Activated T-cell treated with anti-CD3 and anti-CD28 coated beads, Interleukin-2, amount 50 U/mL, for 4 hours (primary cell): ENCODE results near the gene DNAH8. TPM values are rescaled to one million over a fixed set of nuclear protein-coding genes. Genes with fewer than 3 reads are reported as not detected.

ENCODE experiments used
- ATAC-seq, 2 donors: fragments of 200-7000 bp; cut with Tn5 transposase; one replicate each; pipeline ENCODE4 v1.10.0; 2021
- DNase-seq: peaks from one replicate; pipeline ENCODE4 v3.0.0-alpha.2; 2020
- H3K27me3 Mint-ChIP-seq: one replicate; pipeline ENCODE4 v1.8.0; 2021; ENCODE audit warnings: low read depth, mixed read lengths
- H3K36me3 Mint-ChIP-seq: one replicate; pipeline ENCODE4 v1.8.0; 2022; ENCODE audit warnings: mixed read lengths; ENCODE audit not compliant: insufficient read depth
- H3K4me1 Mint-ChIP-seq: one replicate; pipeline ENCODE4 v1.8.0; 2021; ENCODE audit warnings: low read depth, mixed read lengths
- H3K4me3 Mint-ChIP-seq: one replicate; pipeline ENCODE4 v1.8.0; 2021; ENCODE audit warnings: mild to moderate bottlenecking, moderate library complexity, mixed read lengths
- H3K9me3 Mint-ChIP-seq: one replicate; pipeline ENCODE4 v1.8.0; 2021; ENCODE audit warnings: mixed read lengths
- total RNA-seq, 3 donors: library from RNA; stranded (reverse); gene quantifications; one replicate each; pipeline ENCODE4 v1.2.1, GENCODE V29; 2021

DNAH8 gene
- under 1 TPM; 0.11 to 0.22 (median 0.13) TPM for total RNA-seq

- Mint-ChIP-seq H3K27me3 (peaks cover 30% of the 10 kb centered on the region), H3K9me3 (no peaks in the 10 kb centered on the region), H3K4me1 (peaks cover 18% of the 10 kb centered on the region), H3K36me3 (no peaks in the 10 kb centered on the region), H3K4me3 (peak within 1 kb of the TSS; percentile 42)
- DNase-seq (no peak), ATAC-seq (peak; percentile 52 to 70)
Observed at GRCh38 chr6:38715016-38715689, at the start of gene DNAH8. DNAH8 (plus strand) TSS chr6:38715311; CDS start chr6:38722810, 7,499 bp downstream.

DNA sequence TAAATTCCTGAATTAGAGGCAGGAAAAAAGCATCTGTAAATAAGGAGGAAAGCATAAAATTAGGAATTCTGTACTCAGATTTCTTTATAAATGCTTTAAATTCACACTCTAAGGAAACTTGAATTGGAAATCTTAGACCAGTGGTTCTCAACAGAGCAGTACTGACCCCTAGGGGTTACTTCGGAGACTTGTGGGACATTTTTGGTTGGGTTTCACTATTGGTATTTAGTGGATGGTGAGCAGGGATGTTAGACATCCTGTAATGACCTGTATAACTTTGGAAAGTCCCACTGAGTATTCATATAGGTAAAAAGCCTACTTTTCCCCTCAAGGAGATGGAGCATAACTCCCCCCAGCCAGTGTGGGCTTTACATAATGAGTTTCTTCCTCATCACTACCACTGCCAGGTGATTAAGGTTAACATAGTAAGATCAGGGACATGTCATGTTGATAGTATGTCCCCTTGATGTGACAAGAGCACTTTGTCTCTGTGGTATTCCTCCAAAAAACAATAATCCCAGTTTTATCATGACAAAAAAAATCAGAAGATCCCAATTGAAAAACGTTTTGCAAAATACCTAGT is 43.1 kb upstream of the DNAH8 start:
- DNase-seq = no peak
- H3K4me3 Mint-ChIP-seq = no peak overlapping the region
- no peaks in the 10 kb centered on the region for H3K9me3 Mint-ChIP-seq

GRCh38 chr6:38673397-38674165 is 41.5 kb upstream of the DNAH8 start:
- peak overlapping the region; percentile 4 for H3K4me3 Mint-ChIP-seq
- H3K9me3 Mint-ChIP-seq = no peaks in the 10 kb centered on the region
- H3K4me1 Mint-ChIP-seq = peaks cover 41% of the 10 kb centered on the region
- peaks cover 31% of the 10 kb centered on the region for H3K36me3 Mint-ChIP-seq
- peak; percentile 67 to 69 for ATAC-seq
- DNase-seq = no peak
- H3K27me3 Mint-ChIP-seq = no peaks in the 10 kb centered on the region

More for the DNA sequence above, 43.1 kb upstream of the DNAH8 start:
- ATAC-seq = peak; percentile 82 to 83
- H3K4me1 Mint-ChIP-seq = peaks cover 35% of the 10 kb centered on the region
- H3K27me3 Mint-ChIP-seq = no peaks in the 10 kb centered on the region
- H3K36me3 Mint-ChIP-seq = peaks cover 23% of the 10 kb centered on the region

- DNase-seq = no peak
- Mint-ChIP-seq H3K9me3 (no peaks in the 10 kb centered on the region), H3K4me3 (no peak overlapping the region), H3K36me3 (peaks cover 35% of the 10 kb centered on the region), H3K4me1 (peaks cover 41% of the 10 kb centered on the region), H3K27me3 (no peaks in the 10 kb centered on the region)
- no peak for ATAC-seq
Observed at GRCh38 chr6:38676236-38676973, 38.7 kb upstream of the DNAH8 start.

- Mint-ChIP-seq H3K4me1 (peaks cover 39% of the 10 kb centered on the region), H3K27me3 (no peaks in the 10 kb centered on the region), H3K9me3 (no peaks in the 10 kb centered on the region), H3K36me3 (peaks cover 41% of the 10 kb centered on the region), H3K4me3 (no peak overlapping the region)
- DNase-seq (no peak), ATAC-seq (no peak)
Observed at GRCh38 chr6:38676974-38677544, 38.1 kb upstream of the DNAH8 start.

GRCh38 chr6:38678178-38678760 is 36.8 kb upstream of the DNAH8 start:
- Mint-ChIP-seq H3K4me3 (no peak overlapping the region), H3K27me3 (no peaks in the 10 kb centered on the region), H3K36me3 (peaks cover 44% of the 10 kb centered on the region), H3K9me3 (no peaks in the 10 kb centered on the region), H3K4me1 (peaks cover 31% of the 10 kb centered on the region)
- ATAC-seq (no peak), DNase-seq (no peak)

- Mint-ChIP-seq H3K4me1 (peaks cover 17% of the 10 kb centered on the region), H3K27me3 (no peaks in the 10 kb centered on the region), H3K4me3 (no peak overlapping the region), H3K36me3 (peaks cover 40% of the 10 kb centered on the region), H3K9me3 (no peaks in the 10 kb centered on the region)
- ATAC-seq (no peak), DNase-seq (no peak)
Observed at GRCh38 chr6:38679668-38680067, 35.4 kb upstream of the DNAH8 start.

DNA sequence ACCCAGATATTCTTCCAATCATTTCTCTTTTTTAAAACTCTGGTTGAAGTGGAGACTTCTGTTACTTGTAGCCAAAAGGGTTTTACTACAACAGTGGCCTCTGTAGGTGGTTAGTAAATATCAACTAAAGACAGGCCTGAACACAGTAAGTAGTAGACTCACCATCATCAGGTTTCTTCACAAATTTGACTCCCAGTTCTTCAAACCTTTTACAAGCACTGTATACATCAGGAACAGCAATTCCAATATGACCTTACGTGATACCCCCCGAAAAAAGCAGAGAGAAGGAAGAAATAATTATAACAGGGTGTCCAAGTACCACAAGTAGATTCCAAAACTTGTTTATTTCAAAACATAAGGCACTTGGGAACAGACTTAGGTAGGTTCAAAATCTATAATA is 33.3 kb upstream of the DNAH8 start:
- Mint-ChIP-seq H3K27me3 (no peaks in the 10 kb centered on the region), H3K4me1 (peaks cover 11% of the 10 kb centered on the region), H3K9me3 (no peaks in the 10 kb centered on the region), H3K4me3 (no peak overlapping the region), H3K36me3 (peaks cover 27% of the 10 kb centered on the region)
- ATAC-seq (no peak), DNase-seq (no peak)

- no peak overlapping the region for H3K4me3 Mint-ChIP-seq
Observed at GRCh38 chr6:38684237-38684636, 30.9 kb upstream of the DNAH8 start.

DNA sequence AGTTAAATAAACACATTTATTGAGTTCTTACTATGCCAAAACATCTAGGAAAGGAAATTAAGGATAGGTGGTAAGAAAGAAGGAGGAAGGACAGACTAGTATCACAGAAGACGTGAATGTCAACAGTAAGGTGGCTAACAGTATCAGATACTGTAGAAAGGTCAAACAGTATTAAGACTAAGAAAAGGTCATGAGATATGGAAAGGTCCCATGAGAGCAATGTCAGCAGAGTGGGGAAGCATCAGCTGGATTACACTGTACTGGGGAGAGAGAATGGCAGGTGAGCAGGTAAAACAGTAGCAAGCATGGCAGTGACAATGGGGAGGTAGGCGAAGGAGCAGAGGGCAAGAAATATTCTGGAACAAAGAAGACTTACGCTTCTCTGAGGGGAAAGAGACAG is 30.2 kb upstream of the DNAH8 start:
- DNase-seq (no peak), ATAC-seq (no peak)
- Mint-ChIP-seq H3K4me3 (no peak overlapping the region), H3K36me3 (peaks cover 15% of the 10 kb centered on the region), H3K4me1 (peaks cover 17% of the 10 kb centered on the region), H3K27me3 (no peaks in the 10 kb centered on the region), H3K9me3 (no peaks in the 10 kb centered on the region)

More at GRCh38 chr6:38684237-38684636, 30.9 kb upstream of the DNAH8 start:
- ATAC-seq (no peak), DNase-seq (no peak)
- Mint-ChIP-seq H3K4me1 (peaks cover 17% of the 10 kb centered on the region), H3K36me3 (peaks cover 15% of the 10 kb centered on the region), H3K9me3 (no peaks in the 10 kb centered on the region), H3K27me3 (no peaks in the 10 kb centered on the region)

DNA sequence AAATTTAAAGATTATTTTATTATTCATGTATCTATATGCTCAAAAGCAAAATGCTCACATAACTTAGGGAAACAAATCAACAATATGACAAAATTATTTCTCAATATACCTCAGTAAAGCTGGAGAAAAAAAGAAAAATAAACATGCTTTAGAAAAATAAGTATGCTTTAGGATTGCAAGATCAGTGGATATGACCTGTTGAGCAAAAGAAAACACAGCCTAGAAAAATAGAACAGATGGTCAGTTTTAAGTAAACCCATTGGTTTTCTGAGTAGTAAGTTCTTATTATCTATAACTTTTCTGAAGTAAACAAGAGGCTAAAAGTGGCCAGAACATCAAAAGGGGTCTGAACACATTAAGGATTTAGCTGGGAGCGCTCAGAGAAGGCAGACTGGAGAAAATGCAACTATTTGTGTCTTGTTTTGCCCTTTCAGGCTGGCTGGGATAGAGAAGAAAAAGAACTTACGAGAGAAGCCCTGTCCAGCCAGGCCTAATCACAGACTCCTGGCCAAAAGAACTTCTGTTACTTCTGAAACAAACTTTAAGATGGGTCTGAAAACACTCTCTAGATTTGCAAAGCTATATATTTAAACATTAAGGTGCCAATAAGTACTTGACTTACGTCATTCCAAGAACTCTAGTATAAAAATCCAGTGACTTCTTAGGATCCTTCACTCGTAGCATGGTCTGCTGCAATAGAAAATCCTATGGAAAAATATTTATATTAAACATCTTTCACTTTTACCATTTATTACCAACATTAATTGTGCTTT is 28.7 kb upstream of the DNAH8 start:
- H3K9me3 Mint-ChIP-seq = no peaks in the 10 kb centered on the region
- peaks cover 16% of the 10 kb centered on the region for H3K36me3 Mint-ChIP-seq
- ATAC-seq = no peak
- H3K4me1 Mint-ChIP-seq = peaks cover 22% of the 10 kb centered on the region
- H3K4me3 Mint-ChIP-seq = no peak overlapping the region
- no peak for DNase-seq
- no peaks in the 10 kb centered on the region for H3K27me3 Mint-ChIP-seq

- Mint-ChIP-seq H3K4me1 (peaks cover 22% of the 10 kb centered on the region), H3K4me3 (no peak overlapping the region), H3K36me3 (peaks cover 10% of the 10 kb centered on the region), H3K27me3 (no peaks in the 10 kb centered on the region), H3K9me3 (no peaks in the 10 kb centered on the region)
- ATAC-seq (no peak), DNase-seq (no peak)
Observed at GRCh38 chr6:38687043-38687353, 28.1 kb upstream of the DNAH8 start.

DNA sequence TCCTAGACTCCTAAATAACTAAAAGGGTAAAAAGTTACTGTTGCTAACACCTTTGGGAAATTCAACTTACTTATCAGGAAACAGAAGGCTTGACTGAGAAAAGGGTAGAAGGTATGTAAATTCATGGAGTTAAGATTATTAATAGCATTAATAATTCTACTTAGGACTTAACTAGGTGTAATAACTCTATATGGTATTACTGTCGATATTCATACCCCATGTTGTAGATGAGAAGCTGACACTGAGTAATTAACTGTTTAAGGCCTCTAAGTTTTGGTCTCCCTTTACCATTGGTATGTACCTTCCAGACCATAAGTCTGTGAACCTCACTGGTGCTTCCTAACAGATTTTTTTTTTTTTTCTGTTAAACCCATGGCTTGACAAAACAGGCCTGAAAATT is 27.6 kb upstream of the DNAH8 start:
- DNase-seq (no peak), ATAC-seq (no peak)
- Mint-ChIP-seq H3K4me3 (no peak overlapping the region), H3K4me1 (peaks cover 22% of the 10 kb centered on the region), H3K36me3 (peaks cover 10% of the 10 kb centered on the region), H3K27me3 (no peaks in the 10 kb centered on the region), H3K9me3 (no peaks in the 10 kb centered on the region)
